Osteoblast (primary cell): Measurements from ENCODE around the gene PSMC3. TPM values are rescaled to one million over a fixed set of nuclear protein-coding genes. Genes with fewer than 3 reads are reported as not detected.

ENCODE experiments used
- DNase-seq: peaks from one replicate; pipeline ENCODE4 v3.0.0; 2011; ENCODE audit warnings: low spot score, mixed read lengths; ENCODE audit not compliant: insufficient read length; ENCODE audit errors: missing footprints
- H2AFZ ChIP-seq: 2 replicates; pipeline ENCODE4 v1.6.0; 2011; ENCODE audit warnings: mild to moderate bottlenecking, low read length
- H3K27ac ChIP-seq: 2 replicates; pipeline ENCODE4 v1.5.1; 2011; ENCODE audit warnings: mild to moderate bottlenecking, low read depth, low read length, moderate library complexity
- H3K27me3 ChIP-seq: 2 replicates; pipeline ENCODE4 v1.6.0; 2012; ENCODE audit warnings: mild to moderate bottlenecking, control low read depth, inconsistent platforms, low read length, moderate library complexity; ENCODE audit not compliant: insufficient read depth
- H3K36me3 ChIP-seq: 2 replicates; pipeline ENCODE4 v1.5.1; 2011; ENCODE audit warnings: mild to moderate bottlenecking, low read length, control low read depth, moderate library complexity; ENCODE audit not compliant: insufficient read depth
- H3K4me1 ChIP-seq: 2 replicates; pipeline ENCODE4 v1.5.1; 2011; ENCODE audit warnings: mild to moderate bottlenecking, low read length, control low read depth, moderate library complexity; ENCODE audit not compliant: insufficient read depth
- H3K4me2 ChIP-seq: 2 replicates; pipeline ENCODE4 v1.6.0; 2011; ENCODE audit warnings: mild to moderate bottlenecking, low read length; ENCODE audit not compliant: insufficient read depth
- H3K4me3 ChIP-seq: fragments of 200-600 bp; sonication (generic); 3 replicates; pipeline ENCODE4 v1.5.1; 2012; ENCODE audit warnings: mild to moderate bottlenecking, low read length, inconsistent platforms; ENCODE audit not compliant: insufficient read depth
- H3K79me2 ChIP-seq: 2 replicates; pipeline ENCODE4 v1.6.0; 2012; ENCODE audit warnings: mild to moderate bottlenecking, low read length, control low read depth, inconsistent platforms; ENCODE audit not compliant: insufficient read depth
- H3K9me3 ChIP-seq: 2 replicates; pipeline ENCODE4 v1.5.1; 2011; ENCODE audit warnings: low read depth, low read length, control low read depth
- H4K20me1 ChIP-seq: 2 replicates; pipeline ENCODE4 v1.6.0; 2012; ENCODE audit warnings: mild to moderate bottlenecking, low read length, control low read depth; ENCODE audit not compliant: insufficient read depth
- CTCF ChIP-seq: IDR thresholded peaks from 2 replicates; pipeline ENCODE4 v1.5.1; 2011; ENCODE audit warnings: mild to moderate bottlenecking, low read depth, low read length, moderate library complexity; ENCODE audit errors: extremely low read depth
- total RNA-seq: library from RNA; depleted of rRNA; stranded (reverse); fragments of >200 nt; gene quantifications from 2 replicates; pipeline ENCODE4 v1.2.3, GENCODE V29; 2012

PSMC3 gene
- total RNA-seq, 1 donor: 124 TPM

GRCh38 chr11:47448566-47449427 is 22.6 kb upstream of the PSMC3 start, which contains the start of gene RAPSN:
TSS of gene RAPSN (minus strand) at chr11:47449136. CDS start at chr11:47448964, 172 bp downstream.
- H3K4me3 ChIP-seq: no peak within 1 kb of the TSS
- no peak for TF ChIP-seq CTCF
- peak; percentile 81 for DNase-seq
- H3K27ac ChIP-seq: no peak within 1 kb of the TSS
- no peaks in the 10 kb centered on the region for H3K4me1 ChIP-seq
- no peak within 1 kb of the TSS for H2AFZ ChIP-seq
- no peaks in the 10 kb centered on the region for H3K79me2 ChIP-seq
- no peak within 1 kb of the TSS for H3K4me2 ChIP-seq
- H4K20me1 ChIP-seq: no peaks in the 10 kb centered on the region
- H3K36me3 ChIP-seq: no peaks in the 10 kb centered on the region
- no peaks in the 10 kb centered on the region for H3K27me3 ChIP-seq
- H3K9me3 ChIP-seq: no peaks in the 10 kb centered on the region

GRCh38 chr11:47447906-47448305 is 21.7 kb upstream of the PSMC3 start:
- no peaks in the 10 kb centered on the region for H4K20me1 ChIP-seq
- no peak for DNase-seq
- no peak overlapping the region for H3K4me2 ChIP-seq

GRCh38 chr11:47446833-47447232 is 20.6 kb upstream of the PSMC3 start:
- no peak overlapping the region for H3K4me2 ChIP-seq
- no peaks in the 10 kb centered on the region for H4K20me1 ChIP-seq
- no peaks in the 10 kb centered on the region for H3K36me3 ChIP-seq
- no peaks in the 10 kb centered on the region for H3K79me2 ChIP-seq
- no peak overlapping the region for H3K4me3 ChIP-seq
- H3K9me3 ChIP-seq: no peaks in the 10 kb centered on the region
- no peak overlapping the region for H3K27ac ChIP-seq
- no peak overlapping the region for H2AFZ ChIP-seq
- no peaks in the 10 kb centered on the region for H3K27me3 ChIP-seq
- H3K4me1 ChIP-seq: no peaks in the 10 kb centered on the region
- DNase-seq: no peak
- TF ChIP-seq CTCF: no peak

More at GRCh38 chr11:47447906-47448305, 21.7 kb upstream of the PSMC3 start:
- TF ChIP-seq CTCF: no peak
- Histone ChIP-seq H3K9me3 (no peaks in the 10 kb centered on the region), H3K27me3 (no peaks in the 10 kb centered on the region), H3K27ac (no peak overlapping the region), H2AFZ (no peak overlapping the region), H3K4me3 (no peak overlapping the region), H3K4me1 (no peaks in the 10 kb centered on the region), H3K79me2 (no peaks in the 10 kb centered on the region), H3K36me3 (no peaks in the 10 kb centered on the region)

- Histone ChIP-seq H4K20me1 (no peaks in the 10 kb centered on the region), H3K4me1 (no peaks in the 10 kb centered on the region), H3K79me2 (no peaks in the 10 kb centered on the region)
Measured at GRCh38 chr11:47445840-47446239, 19.6 kb upstream of the PSMC3 start.

More at GRCh38 chr11:47445840-47446239, 19.6 kb upstream of the PSMC3 start:
- Histone ChIP-seq H2AFZ (no peak overlapping the region), H3K36me3 (no peaks in the 10 kb centered on the region), H3K27me3 (no peaks in the 10 kb centered on the region), H3K27ac (no peak overlapping the region), H3K4me2 (no peak overlapping the region), H3K4me3 (no peak overlapping the region), H3K9me3 (no peaks in the 10 kb centered on the region)
- no peak for TF ChIP-seq CTCF
- DNase-seq: no peak
